ENCODE results near the gene ADAMTS12.

ADAMTS12 gene

DNA sequence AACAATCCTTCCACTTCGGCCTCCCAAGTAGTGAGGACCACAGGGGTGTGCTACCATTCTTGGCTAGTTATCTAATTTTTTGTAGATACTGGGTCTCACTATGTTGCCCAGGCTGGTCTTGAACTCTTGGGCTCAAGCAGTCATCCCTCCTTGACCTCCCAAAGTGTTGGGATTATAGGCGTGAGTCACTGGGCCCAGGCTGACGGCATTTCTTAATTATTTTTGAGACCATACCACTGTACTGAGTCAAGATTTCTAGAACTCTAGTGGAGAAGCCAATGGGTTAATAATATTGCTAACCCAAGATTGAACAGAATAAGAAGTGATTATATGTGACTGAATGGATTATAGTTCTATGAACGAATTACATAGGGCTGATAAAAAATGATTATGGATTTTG lies 384.4 kb downstream of the ADAMTS12 start:
- no peak for DNase-seq

DNA sequence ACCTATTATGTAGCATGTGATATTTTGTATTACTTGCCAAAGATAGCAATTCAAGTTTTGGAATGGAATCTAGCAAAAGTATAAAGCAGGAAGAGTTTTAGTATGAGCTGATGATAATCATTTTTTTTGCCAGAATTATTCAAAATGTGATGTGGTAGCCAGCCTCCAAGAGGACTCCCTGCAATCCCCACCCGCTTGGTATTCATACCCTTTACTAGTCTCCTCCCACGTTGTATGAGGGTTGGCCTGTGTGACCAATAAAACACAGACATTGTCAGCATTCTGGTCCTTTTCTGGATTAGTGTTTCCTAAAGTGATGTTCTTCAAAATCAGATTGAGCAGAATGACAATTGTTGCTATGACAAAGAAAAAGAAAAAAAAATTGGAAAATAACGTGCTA lies 387.2 kb downstream of the ADAMTS12 start:
- no peak for DNase-seq

DNA sequence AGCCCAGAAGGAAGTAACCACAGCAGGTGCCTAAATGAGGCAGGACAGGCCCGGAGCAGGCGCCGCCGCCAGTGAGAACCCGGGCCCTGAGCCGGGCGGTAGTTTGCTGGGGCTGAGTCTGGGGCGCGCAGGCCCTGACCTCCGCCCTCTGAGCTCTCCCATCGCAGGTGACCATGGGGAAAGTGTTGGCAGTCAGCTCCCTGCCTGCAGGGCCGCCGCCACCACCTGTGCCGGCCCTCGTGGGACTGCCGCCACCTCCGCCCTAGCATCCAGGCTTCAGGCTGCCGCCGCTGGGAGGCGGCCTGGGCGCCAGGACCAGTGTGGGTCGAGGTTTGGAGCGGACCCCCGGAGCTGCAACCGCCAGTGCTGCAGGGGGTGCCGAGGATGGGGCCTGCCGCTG lies 389.9 kb downstream of the ADAMTS12 start:
- no peak for DNase-seq

DNA sequence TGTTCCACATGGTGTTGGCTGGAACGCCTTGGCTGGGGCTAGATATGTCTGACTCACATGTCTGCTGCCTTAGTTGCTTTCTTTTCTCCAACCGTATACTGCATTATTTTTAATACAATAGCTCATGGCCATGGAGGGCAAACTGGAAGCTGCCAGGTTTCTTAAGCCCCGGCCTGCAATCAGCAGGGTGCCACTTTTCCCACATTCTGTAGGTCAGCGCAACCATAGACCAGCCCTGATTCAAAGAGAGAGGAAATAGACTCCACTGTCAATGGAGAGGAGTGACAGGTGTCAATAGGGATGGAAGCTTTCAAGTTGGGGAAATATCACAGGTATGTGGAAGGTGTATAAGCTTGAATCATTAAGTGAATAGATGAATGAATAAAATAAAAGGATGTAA lies 390.5 kb downstream of the ADAMTS12 start:
- no peak for DNase-seq

DNA sequence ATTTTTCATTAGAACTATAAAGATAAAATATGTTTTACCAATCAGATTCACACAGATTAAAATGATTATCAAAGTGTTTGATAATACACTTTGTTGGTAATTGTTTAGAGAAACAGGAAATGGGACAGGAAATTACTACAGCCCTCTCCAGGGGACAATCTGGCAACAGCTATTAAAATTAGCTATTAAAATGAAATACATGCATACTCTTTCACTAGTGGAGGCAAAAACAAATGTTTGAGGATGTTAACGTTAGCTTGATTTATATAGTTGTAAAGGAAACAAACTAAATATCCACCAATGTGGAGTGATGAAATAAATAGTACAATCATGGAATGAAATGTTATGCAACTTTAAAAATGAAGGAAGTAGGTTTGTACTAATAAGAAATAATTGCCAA lies 397.3 kb downstream of the ADAMTS12 start:
- DNase-seq, result no peak

DNA sequence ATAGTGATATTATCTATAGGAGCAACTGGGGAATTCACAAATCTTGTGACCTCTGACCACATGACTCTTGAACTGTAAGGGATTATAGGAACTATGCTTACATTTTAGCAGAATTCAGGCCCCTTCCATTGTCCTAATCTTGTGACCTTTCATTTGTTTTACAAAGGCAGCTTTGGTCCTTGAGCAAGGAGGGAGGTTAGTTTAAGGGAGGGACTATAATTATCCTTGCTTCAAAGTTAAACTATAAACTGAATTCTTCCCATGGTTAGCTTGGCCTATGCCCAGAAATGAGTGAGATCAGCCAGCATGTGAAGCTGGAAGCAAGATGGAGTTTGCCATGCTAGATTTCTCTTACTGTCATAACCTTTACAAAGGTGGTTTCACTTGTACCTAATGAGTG lies 399.8 kb downstream of the ADAMTS12 start:
- no peak for DNase-seq

DNA sequence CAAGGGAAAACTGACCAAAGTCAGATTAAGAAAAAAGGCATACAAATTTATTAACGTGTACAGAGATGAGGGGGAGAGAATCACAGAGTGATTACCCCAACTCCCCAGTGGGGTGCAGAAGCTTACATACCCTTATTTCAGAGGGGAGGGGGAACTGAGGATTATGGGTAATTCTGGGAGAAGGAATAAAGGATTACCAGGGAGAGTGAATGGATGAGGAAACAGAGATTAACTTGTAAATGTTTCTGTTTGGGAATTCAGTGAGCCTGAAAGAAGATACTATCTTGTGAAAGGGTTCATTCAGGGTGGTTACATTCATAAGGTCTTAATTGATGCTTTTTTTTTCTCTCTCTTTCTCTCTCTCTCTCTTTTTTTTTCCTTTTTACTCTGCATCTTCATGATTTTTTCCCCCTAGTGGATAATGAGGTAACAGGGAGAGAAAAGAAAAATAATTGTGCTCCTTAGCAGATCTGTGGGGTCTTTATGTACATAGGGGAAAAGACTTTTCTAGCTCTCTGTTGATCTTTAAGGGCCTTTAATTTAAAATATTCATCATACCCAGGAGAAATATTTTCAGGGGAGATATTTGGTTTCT lies 401.6 kb downstream of the ADAMTS12 start:
- no peak for DNase-seq

DNA sequence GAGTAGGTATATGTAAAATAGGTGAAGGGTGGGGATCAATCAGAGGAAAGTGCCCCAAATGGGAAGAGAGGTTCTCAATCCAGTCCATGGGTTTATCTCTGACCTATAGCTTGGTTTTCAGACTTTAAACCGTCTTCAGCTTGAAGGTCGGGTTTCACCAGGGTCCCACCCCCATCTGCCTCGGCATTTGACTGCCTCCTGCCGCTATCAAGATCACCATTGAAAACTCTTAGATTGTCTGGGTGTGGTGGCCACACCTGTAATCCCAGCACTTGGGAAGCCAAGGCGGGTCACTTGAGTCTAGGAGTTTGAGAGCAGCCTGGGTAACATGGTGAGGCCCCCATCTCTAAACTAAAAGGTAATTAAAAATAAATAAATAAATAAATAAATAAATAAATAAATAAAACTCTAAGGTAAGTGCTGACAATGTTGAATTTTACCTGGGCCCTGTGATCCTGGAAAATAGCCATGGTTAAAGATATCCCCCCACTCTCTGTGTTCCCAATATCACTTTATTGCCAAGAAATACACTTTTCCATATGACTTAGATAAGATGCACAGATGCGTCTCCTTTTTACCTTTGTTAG lies 402.2 kb downstream of the ADAMTS12 start:
- DNase-seq, result no peak

DNA sequence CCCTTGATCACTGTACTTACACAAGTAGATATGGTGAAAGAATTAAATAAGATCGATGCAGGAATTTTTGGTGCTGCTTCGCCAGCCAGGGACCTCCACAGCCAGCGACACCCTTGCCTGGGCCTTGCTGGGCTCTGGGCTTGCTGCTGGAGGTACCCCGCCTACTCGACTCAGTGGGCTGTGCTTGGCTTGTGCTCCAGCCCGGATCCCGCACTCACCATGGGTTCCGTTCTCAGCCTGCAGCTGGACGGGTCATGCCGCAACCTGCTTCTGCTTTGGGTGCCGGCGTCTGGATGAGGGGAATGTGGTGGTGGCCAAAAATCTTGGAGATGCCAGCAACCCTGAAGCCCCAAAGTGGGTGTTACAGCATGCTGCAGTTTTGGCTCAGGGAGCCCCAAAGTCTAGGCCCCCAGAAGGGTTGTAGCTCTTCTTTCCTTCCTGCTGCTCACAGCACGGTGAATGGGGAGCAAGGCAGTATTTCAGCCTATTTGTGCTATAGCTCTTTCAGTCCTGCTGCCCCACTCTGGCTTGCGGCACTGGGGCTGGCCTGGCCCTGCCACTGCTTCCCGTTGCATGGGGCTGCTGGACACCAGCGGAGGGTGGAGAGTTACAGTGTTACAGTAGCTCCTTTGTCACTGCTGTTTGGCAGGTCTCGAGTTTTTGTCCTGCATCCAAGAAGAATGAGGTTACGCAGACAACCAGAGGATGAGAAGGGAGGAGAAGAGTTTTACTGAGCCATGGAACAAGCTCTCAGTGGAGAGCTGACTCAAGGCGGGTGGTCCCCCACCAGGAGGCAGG lies 403.0 kb downstream of the ADAMTS12 start:
- no peak for DNase-seq

DNA sequence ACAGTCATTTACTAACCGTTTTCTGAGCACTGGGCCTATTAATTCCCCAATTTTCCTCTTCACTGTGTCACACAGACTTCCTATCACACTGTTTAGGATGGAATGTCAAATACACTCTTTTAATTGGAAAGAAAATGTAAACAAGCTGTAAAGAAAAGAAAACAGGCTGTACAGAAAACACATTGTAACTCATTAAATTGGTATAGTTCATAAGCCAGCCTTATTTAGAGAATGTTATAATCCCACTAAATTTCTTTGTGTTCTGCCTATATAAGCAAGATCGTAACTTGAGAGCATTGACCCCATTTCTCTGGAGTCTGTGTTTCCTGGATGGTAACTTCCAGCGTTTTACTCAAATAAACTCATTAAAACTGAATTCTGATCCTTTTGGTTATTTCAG lies 404.6 kb downstream of the ADAMTS12 start:
- DNase-seq, result no peak

DNA sequence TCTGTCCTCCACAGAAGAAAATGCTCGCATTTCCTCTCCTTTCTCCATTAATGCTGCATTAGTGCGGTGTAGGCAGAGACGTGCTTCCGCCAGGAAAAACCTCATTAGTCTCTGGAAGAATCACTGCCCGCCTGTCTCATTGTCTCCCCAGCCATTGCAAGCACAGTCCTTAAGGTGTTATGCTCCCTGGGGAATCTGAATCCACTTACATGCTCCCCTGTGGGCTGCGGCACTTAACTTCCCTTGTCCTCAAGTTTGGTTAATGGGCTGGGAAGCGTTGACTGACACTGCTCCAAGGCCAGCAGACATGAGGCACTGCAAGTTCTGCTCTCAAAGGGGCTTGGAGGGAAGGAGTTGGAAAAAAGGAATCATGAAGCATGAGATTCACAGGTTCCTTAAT lies 409.5 kb downstream of the ADAMTS12 start:
- DNase-seq, result no peak

DNA sequence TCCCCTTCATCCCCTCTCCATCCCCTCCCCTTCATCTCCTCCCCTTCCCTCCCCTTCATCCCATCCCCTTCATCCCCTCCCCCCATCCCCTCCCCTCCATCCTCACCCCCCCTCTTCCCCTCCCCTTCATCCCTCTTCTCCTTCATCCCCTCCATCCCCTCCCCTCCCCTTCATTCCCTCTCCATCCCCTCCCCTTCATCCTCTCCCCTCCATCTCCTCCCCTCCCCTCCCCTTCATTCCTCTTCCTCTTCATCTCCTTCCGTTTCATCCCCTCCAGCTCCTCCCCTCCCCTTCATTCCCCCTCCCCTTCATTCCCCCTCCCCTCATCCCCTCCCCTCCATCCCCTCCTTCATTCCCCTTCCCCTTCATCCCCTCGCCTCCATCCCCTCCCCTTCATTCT lies 410.9 kb downstream of the ADAMTS12 start:
- DNase-seq, result no peak

DNA sequence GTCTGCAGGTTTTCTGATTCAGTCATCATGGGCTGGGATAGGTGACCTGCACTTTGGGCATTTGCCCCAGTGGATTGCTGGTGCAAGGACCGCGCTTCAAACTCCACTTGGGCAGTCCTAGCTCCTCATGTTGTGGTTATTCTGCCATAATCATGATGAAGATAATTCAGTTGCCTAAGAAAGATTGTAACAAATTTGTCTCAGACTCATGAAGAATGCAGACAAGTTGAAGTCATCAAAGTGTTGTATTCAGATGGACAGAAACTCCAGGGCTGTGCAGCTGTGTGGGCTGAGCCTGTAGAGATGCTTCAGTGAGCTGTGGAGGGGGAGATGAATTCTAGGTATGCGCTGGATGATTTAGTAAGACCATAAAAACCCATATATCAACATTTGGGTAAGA lies 412.5 kb downstream of the ADAMTS12 start:
- no peak for DNase-seq

DNA sequence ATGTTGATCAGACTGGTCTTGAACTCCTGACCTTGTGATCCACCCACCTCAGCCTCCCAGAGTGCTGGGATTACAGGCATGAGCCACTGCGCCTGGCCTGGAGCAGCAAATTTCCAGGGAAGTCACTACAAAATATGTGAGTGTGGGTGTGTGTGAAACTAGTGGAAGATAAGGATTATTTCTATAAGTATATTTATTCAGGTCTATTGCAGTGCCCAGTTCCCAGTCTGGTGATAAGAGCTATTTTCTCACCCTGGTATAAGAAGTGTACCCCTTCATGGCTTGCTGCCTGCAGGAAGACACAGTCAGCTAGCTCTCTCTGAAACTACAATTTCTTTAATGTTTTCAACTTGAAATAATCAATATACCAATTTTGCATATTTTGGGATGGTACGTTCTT lies 414.0 kb downstream of the ADAMTS12 start:
- DNase-seq, result no peak

DNA sequence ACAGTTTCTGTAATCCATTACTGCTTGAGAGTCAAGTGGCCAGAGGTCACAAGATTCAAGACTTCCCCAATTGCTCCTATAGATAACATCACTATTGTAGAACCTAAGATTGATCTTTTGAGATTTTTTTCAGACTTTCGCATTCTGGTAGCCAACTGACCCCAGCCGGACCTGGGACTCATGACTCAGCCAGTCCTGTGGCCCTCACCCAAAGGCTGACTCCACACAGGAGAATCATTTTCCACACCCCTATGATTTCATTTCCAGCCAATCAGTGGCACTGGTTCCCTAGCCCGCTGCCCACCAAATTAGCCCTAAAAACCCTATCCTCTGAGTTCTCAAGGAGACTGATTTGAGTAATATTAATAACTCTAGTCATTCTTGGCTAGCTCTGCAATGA lies 414.8 kb downstream of the ADAMTS12 start:
- DNase-seq, result no peak

DNA sequence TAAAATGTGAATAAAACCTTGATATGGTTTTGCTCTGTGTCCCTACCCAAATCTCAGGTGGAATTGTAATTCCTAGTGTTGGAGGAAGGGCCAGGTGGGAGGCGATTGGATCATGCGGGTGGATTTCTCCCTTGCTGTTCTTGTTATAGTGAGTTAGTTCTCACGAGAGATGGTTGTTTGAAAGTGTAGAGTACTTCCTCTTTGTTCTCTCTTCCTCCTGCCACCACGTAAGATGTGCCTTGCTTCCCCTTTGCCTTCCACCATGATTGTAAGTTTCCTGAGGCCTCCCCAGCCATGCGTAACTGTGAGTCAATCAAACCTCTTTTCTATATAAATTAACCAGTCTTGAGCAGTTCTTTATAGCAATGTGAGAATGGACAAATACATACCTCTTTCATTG lies 416.1 kb downstream of the ADAMTS12 start:
- no peak for DNase-seq

DNA sequence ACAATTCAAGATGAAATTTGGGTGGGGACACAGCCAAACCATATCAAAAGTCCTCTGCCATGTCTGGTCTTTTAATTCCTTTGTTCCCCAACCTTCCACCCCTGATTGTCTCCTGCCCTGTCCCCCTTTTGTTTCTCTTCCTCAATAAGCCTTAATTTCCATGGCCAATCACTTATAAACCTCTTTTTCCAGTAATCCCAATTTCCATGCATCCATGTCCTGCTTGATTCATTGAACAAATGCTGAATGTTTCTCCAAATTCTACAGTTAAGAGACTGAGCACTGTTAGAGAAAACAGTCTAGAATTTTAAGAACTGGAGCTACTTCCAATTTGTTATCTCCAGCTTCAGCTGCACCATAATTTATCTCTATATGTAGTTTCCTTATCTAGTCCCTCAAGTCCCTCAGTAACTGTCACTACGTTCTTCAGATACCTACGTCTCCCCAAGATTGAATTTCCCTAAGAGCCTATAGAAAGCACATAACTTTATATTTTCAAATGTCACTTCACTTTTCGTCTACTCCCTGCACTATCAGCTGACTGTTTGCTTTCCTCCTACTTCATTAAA lies 416.8 kb downstream of the ADAMTS12 start:
- no peak for DNase-seq

DNA sequence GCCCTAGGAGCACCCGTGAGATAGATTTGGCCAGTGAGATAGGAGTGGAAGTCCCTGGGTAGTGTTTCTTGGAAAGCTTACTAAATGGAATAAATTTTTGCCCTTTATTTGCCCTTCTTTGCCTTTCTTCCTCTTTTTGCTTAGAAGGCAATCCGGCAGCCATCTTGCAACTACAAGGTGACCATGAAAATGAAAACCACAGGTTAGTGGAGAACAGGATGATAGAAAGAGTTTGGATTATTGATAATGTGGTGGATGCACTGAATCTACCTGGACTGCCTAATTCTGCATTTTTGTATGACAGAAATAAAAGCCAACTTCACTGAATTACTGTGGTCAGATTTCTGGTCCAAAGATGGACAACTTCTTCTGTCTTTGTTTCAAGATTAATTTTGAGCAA lies 417.8 kb downstream of the ADAMTS12 start:
- DNase-seq, result no peak

All from NCI-H1694 treated with DMSO at 0.1 percent for 48 hours (cell line).